Parathyroid adenoma (tissue), 2 donors: Measurements from ENCODE around the gene SPG7.

Experiments
- H2AFZ ChIP-seq: fragments of 300-600 bp; sonication (generic); one replicate; pipeline ENCODE4 v1.7.0; 2017; ENCODE audit warnings: antibody characterized with exemption, mild to moderate bottlenecking
- H3K27ac ChIP-seq: fragments of 300-600 bp; sonication (generic); one replicate; pipeline ENCODE4 v1.7.0; 2017
- H3K27me3 ChIP-seq: fragments of 300-600 bp; sonication (generic); one replicate; pipeline ENCODE4 v1.7.0; 2017; ENCODE audit warnings: low read length; ENCODE audit not compliant: control insufficient read depth, insufficient read depth
- H3K36me3 ChIP-seq: fragments of 300-600 bp; sonication (generic); one replicate; pipeline ENCODE4 v1.7.0; 2017; ENCODE audit warnings: low read length; ENCODE audit not compliant: control insufficient read depth, insufficient read depth
- H3K4me1 ChIP-seq: fragments of 300-600 bp; sonication (generic); one replicate; pipeline ENCODE4 v1.7.0; 2017; ENCODE audit warnings: control low read depth
- H3K4me2 ChIP-seq: fragments of 300-600 bp; sonication (generic); one replicate; pipeline ENCODE4 v1.7.0; 2017; ENCODE audit warnings: low read length
- H3K4me3 ChIP-seq: fragments of 300-600 bp; sonication (generic); one replicate; pipeline ENCODE4 v1.7.0; 2017; ENCODE audit warnings: low read depth, low read length
- H3K79me2 ChIP-seq: fragments of 300-600 bp; sonication (generic); one replicate; pipeline ENCODE4 v1.7.0; 2017; ENCODE audit warnings: control low read depth
- H3K9ac ChIP-seq: fragments of 300-600 bp; sonication (generic); one replicate; pipeline ENCODE4 v1.7.0; 2017; ENCODE audit warnings: mild to moderate bottlenecking
- H3K9me3 ChIP-seq: fragments of 300-600 bp; sonication (generic); one replicate; pipeline ENCODE4 v1.7.0; 2017; ENCODE audit warnings: low read length; ENCODE audit not compliant: control insufficient read depth
- TF ChIP-seq, protein P1 (sequence below): fragments of 300-600 bp; sonication (generic); IDR thresholded peaks from one replicate; pipeline ENCODE4 v1.7.0; 2017; ENCODE audit warnings: antibody characterized with exemption, mild to moderate bottlenecking
- donor health status: primary hyperparathyroidism.

SPG7 gene

DNA sequence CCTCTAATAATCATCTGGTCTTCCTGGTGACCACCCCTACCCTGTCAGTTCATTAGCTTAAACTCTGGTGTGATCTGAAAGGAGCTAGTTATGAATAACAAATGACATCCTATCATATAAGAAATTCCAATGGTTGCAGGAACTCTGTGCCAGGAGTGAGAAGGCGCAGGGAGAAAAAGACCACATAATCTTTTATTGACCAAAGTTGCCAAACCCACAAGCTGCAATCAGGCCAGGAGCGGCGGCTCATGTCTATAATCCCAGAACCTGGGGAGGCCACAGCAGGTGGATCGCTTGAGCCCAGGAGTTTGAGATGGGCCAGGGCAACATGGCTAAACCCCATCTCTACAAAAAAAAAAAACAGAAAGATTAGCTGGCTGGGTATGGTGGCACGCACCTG is 41.3 kb upstream of the SPG7 start:
- TF ChIP-seq, protein P1, sequence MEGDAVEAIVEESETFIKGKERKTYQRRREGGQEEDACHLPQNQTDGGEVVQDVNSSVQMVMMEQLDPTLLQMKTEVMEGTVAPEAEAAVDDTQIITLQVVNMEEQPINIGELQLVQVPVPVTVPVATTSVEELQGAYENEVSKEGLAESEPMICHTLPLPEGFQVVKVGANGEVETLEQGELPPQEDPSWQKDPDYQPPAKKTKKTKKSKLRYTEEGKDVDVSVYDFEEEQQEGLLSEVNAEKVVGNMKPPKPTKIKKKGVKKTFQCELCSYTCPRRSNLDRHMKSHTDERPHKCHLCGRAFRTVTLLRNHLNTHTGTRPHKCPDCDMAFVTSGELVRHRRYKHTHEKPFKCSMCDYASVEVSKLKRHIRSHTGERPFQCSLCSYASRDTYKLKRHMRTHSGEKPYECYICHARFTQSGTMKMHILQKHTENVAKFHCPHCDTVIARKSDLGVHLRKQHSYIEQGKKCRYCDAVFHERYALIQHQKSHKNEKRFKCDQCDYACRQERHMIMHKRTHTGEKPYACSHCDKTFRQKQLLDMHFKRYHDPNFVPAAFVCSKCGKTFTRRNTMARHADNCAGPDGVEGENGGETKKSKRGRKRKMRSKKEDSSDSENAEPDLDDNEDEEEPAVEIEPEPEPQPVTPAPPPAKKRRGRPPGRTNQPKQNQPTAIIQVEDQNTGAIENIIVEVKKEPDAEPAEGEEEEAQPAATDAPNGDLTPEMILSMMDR, result no peak
- Histone ChIP-seq H3K4me2 (no peak overlapping the region), H2AFZ (no peak overlapping the region), H3K9ac (no peak overlapping the region), H3K36me3 (no peaks in the 10 kb centered on the region), H3K4me3 (no peak overlapping the region), H3K79me2 (peaks cover 69% of the 10 kb centered on the region), H3K9me3 (no peaks in the 10 kb centered on the region), H3K27me3 (no peaks in the 10 kb centered on the region), H3K4me1 (peaks cover 6% of the 10 kb centered on the region), H3K27ac (no peak overlapping the region)

DNA sequence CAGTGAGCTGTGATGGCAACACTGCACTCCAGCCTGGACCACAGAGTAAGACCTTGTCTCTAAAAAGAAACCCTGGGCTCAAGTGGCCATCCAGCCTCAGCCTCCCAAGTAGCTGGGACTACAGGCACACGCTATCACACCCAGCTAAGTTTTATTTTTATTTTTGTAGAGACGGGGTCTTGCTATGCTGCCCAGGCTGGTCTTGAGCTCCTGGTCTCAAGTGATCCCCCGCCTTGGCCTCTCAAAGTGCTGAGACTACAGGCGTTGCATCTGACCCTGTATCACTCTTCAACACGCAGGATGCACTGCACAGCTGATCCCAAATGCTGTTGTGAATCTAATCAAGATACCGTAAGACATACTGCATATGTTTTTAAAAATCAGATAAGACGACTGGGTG is 40.8 kb upstream of the SPG7 start:
- TF ChIP-seq, protein P1, result no peak

DNA sequence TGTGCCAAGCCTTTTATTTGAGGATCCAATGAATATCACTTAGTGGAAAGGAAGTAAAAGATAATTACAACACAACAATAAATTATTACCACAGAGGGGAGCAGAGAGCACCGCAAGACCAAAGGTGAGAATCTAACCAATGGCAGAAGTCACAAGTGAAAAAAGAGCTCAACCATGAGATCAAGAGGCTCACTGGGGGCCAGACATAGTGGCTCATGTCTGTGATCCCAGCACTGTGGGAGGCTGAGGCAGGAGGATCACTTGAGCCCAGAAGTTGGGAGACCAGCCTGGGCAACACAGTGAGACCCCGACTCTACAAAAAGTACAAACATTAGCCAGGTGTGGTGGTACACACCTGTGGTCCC is 35.5 kb upstream of the SPG7 start:
- H3K9me3 ChIP-seq, result no peaks in the 10 kb centered on the region
- no peak overlapping the region for H3K9ac ChIP-seq

More for the DNA sequence above, 40.8 kb upstream of the SPG7 start:
- Histone ChIP-seq H3K4me3 (no peak overlapping the region), H3K9me3 (no peaks in the 10 kb centered on the region), H3K27ac (no peak overlapping the region), H3K9ac (no peak overlapping the region), H3K36me3 (no peaks in the 10 kb centered on the region), H3K4me1 (peaks cover 10% of the 10 kb centered on the region), H3K79me2 (peaks cover 72% of the 10 kb centered on the region), H3K27me3 (no peaks in the 10 kb centered on the region), H3K4me2 (no peak overlapping the region), H2AFZ (no peak overlapping the region)

DNA sequence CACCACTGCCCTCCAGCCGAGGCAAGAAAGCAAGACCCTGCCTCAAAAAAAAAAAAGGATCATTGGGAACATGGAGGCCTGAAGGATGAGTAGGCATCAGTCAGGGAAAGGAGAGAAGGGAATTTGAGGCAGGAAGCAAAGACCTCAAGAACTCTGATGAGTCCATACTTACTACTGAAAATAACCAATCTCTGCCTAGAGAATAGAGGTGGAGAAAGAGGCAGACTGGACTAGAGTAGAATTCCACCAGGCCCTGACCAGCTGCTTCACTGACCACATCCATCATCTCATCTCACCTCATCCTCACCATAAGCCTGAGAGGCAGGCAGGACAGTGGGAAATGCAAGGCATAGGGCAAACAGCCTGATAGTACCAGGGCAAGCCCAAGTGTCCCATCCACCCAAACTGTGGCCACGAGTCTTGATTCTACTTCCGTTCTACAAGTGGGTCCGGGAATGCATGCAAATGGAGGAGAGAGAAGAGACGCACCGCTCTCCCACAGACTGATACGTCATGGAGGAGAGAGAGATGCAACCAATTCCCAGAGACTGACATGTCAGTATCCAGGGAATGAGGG is 35.0 kb upstream of the SPG7 start:
- TF ChIP-seq, protein P1, result no peak

More for the DNA sequence above, 35.5 kb upstream of the SPG7 start:
- Histone ChIP-seq H2AFZ (no peak overlapping the region), H3K36me3 (no peaks in the 10 kb centered on the region), H3K4me2 (no peak overlapping the region), H3K27me3 (no peaks in the 10 kb centered on the region), H3K27ac (no peak overlapping the region), H3K4me1 (peaks cover 17% of the 10 kb centered on the region), H3K4me3 (no peak overlapping the region), H3K79me2 (peaks cover 91% of the 10 kb centered on the region)
- TF ChIP-seq, protein P1, result no peak

DNA sequence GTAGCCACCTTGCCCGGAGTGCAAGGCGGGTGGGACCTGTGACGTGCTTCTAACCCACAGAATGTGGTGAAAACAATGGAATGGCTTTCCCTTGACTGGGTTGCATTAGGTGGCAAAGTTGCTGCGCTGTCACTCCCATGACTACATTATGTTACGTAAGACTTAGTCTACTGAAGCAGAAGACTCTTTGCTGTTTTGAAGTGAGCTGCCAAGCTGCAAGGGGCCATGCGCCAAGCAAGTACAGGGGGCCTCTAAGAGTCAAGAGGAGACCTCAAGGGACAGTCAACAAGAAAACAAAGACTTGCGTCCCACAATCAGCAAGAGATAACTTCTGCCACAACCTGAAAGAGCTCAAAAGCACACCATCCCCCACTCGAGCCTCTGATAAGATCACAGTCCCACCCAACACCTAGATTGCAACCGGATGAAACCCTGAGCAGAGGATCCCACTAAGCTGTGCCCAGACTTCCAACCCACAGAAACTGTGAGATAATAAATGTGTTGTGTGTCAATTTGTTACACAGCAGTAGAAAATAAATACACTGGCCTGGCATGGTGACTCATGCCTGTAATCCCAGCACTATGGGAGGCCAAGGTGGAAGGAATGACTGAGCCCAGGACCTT is 34.3 kb upstream of the SPG7 start:
- H3K4me1 ChIP-seq, result peaks cover 17% of the 10 kb centered on the region
- no peak overlapping the region for H3K27ac ChIP-seq
- no peaks in the 10 kb centered on the region for H3K9me3 ChIP-seq

More for the DNA sequence above, 35.0 kb upstream of the SPG7 start:
- Histone ChIP-seq H3K4me3 (no peak overlapping the region), H3K27me3 (no peaks in the 10 kb centered on the region), H2AFZ (no peak overlapping the region), H3K4me2 (no peak overlapping the region), H3K9ac (no peak overlapping the region), H3K36me3 (no peaks in the 10 kb centered on the region), H3K79me2 (peaks cover 91% of the 10 kb centered on the region), H3K9me3 (no peaks in the 10 kb centered on the region), H3K27ac (no peak overlapping the region), H3K4me1 (peaks cover 17% of the 10 kb centered on the region)

More for the DNA sequence above, 34.3 kb upstream of the SPG7 start:
- Histone ChIP-seq H3K36me3 (no peaks in the 10 kb centered on the region), H3K4me3 (no peak overlapping the region), H3K27me3 (no peaks in the 10 kb centered on the region), H2AFZ (no peak overlapping the region), H3K9ac (no peak overlapping the region), H3K4me2 (no peak overlapping the region), H3K79me2 (peaks cover 93% of the 10 kb centered on the region)
- TF ChIP-seq, protein P1, result no peak
